VCaP (cell line): ENCODE measurements around the gene KCNK18.

Experiments used
- H3K27ac ChIP-seq: fragments of 450-650 bp; 2 replicates; pipeline ENCODE4 v1.5.1; 2017
- CTCF ChIP-seq: fragments of 450-650 bp; conservative IDR thresholded peaks from 2 replicates; pipeline ENCODE4 v1.5.1; 2017; ENCODE audit warnings: mild to moderate bottlenecking, moderate library complexity

The KCNK18 gene

GRCh38 chr10:117197189-117197588, at the start of gene KCNK18:
Gene KCNK18 (plus strand): TSS chr10:117197489. CDS start chr10:117197489, 0 bp downstream.
- H3K27ac ChIP-seq = no peak within 1 kb of the TSS
- TF ChIP-seq CTCF = no peak

GRCh38 chr10:117148284-117148683, 49.0 kb upstream of the KCNK18 start:
- H3K27ac ChIP-seq = no peak overlapping the region
- no peak for TF ChIP-seq CTCF

GRCh38 chr10:117152668-117153067, 44.6 kb upstream of the KCNK18 start:
- no peak overlapping the region for H3K27ac ChIP-seq
- TF ChIP-seq CTCF = no peak

GRCh38 chr10:117158297-117158696, 39.0 kb upstream of the KCNK18 start:
- H3K27ac ChIP-seq = no peak overlapping the region
- no peak for TF ChIP-seq CTCF

- no peak for TF ChIP-seq CTCF
- H3K27ac ChIP-seq = no peak overlapping the region
Observed at GRCh38 chr10:117159390-117159789, 37.9 kb upstream of the KCNK18 start.

GRCh38 chr10:117160567-117160966, 36.7 kb upstream of the KCNK18 start:
- no peak for TF ChIP-seq CTCF
- H3K27ac ChIP-seq = no peak overlapping the region

- no peak overlapping the region for H3K27ac ChIP-seq
- TF ChIP-seq CTCF = no peak
Observed at GRCh38 chr10:117161386-117162033, 35.8 kb upstream of the KCNK18 start.
